ENCODE results near the gene UVSSA.
"Not testable (repeated sequence)": the region's sequence is repeated elsewhere in the genome, so short reads cannot be mapped to it uniquely, and the experiment has no call there.

Gene UVSSA

GRCh38 chr4:1379351-1379781 is 32.4 kb downstream of the UVSSA start:
- DNase-seq = no peak

- no peak for DNase-seq
Observed at GRCh38 chr4:1379801-1380331, 32.9 kb downstream of the UVSSA start.

GRCh38 chr4:1380368-1381151 is 33.6 kb downstream of the UVSSA start:
- DNase-seq = no peak

- DNase-seq = no peak
Observed at GRCh38 chr4:1381181-1381621, 34.2 kb downstream of the UVSSA start.

- no peak for DNase-seq
Observed at GRCh38 chr4:1381944-1382541, 35.0 kb downstream of the UVSSA start.

- no peak for DNase-seq
Observed at GRCh38 chr4:1382776-1383727, 36.0 kb downstream of the UVSSA start.

GRCh38 chr4:1383728-1384591 is 37.0 kb downstream of the UVSSA start:
- DNase-seq = no peak

GRCh38 chr4:1384675-1385372 is 37.8 kb downstream of the UVSSA start:
- no peak for DNase-seq

- no peak for DNase-seq
Observed at GRCh38 chr4:1385373-1386340, 38.6 kb downstream of the UVSSA start.

- not testable (repeated sequence) for DNase-seq
Observed at GRCh38 chr4:1393363-1393762, 46.4 kb downstream of the UVSSA start.

GRCh38 chr4:1393866-1394265 is 46.9 kb downstream of the UVSSA start:
- no peak for DNase-seq

- not testable (repeated sequence) for DNase-seq
Observed at GRCh38 chr4:1394554-1395388, 47.8 kb downstream of the UVSSA start.

- not testable (repeated sequence) for DNase-seq
Observed at GRCh38 chr4:1395389-1395820, 48.4 kb downstream of the UVSSA start.

- no peak for DNase-seq
Observed at GRCh38 chr4:1395941-1396805, 49.2 kb downstream of the UVSSA start.

GRCh38 chr4:1396806-1397455 is 49.9 kb downstream of the UVSSA start:
- no peak for DNase-seq

GRCh38 chr4:1398681-1399507 is 51.9 kb downstream of the UVSSA start:
- DNase-seq = no peak
